GM18873 (cell line): ENCODE data around the gene HUWE1.

Experiments used
- ATAC-seq: cut with Tn5 transposase; IDR thresholded peaks from one replicate; pipeline ENCODE4 v1.9.1; 2021; ENCODE audit warnings: mild to moderate bottlenecking, moderate library complexity, moderate number of reproducible peaks; ENCODE audit not compliant: unreplicated experiment, low FRiP score

The HUWE1 gene

GRCh38 chrX:53694642-53695041 is 8.1 kb upstream of the HUWE1 start:
- ATAC-seq = no peak

- ATAC-seq = no peak
Measured at GRCh38 chrX:53688300-53688699, 1.8 kb upstream of the HUWE1 start.

- ATAC-seq = no peak
Measured at GRCh38 chrX:53685711-53686110, 808 bp downstream of the HUWE1 start.

GRCh38 chrX:53684415-53685192 is 1.9 kb downstream of the HUWE1 start:
- ATAC-seq = peak; percentile 74

GRCh38 chrX:53683556-53684414 is 2.7 kb downstream of the HUWE1 start:
- no peak for ATAC-seq

- ATAC-seq = no peak
Measured at GRCh38 chrX:53682885-53683555, 3.5 kb downstream of the HUWE1 start.

GRCh38 chrX:53681661-53682060 is 4.9 kb downstream of the HUWE1 start:
- ATAC-seq = no peak

GRCh38 chrX:53678667-53679066 is 7.9 kb downstream of the HUWE1 start:
- no peak for ATAC-seq

GRCh38 chrX:53677286-53677685 is 9.2 kb downstream of the HUWE1 start:
- no peak for ATAC-seq

GRCh38 chrX:53674581-53674980 is 11.9 kb downstream of the HUWE1 start:
- ATAC-seq = no peak

GRCh38 chrX:53669258-53669657 is 17.3 kb downstream of the HUWE1 start:
- no peak for ATAC-seq

- ATAC-seq = no peak
Measured at GRCh38 chrX:53666171-53666570, 20.3 kb downstream of the HUWE1 start.

GRCh38 chrX:53660004-53660403 is 26.5 kb downstream of the HUWE1 start:
- ATAC-seq = no peak

GRCh38 chrX:53659039-53659438 is 27.5 kb downstream of the HUWE1 start:
- no peak for ATAC-seq

GRCh38 chrX:53656845-53657244 is 29.7 kb downstream of the HUWE1 start:
- no peak for ATAC-seq

- ATAC-seq = no peak
Measured at GRCh38 chrX:53654376-53654775, 32.1 kb downstream of the HUWE1 start.

GRCh38 chrX:53644751-53645150 is 41.8 kb downstream of the HUWE1 start:
- no peak for ATAC-seq

- no peak for ATAC-seq
Measured at GRCh38 chrX:53642337-53642736, 44.2 kb downstream of the HUWE1 start.

- ATAC-seq = no peak
Measured at GRCh38 chrX:53639257-53639656, 47.3 kb downstream of the HUWE1 start.

GRCh38 chrX:53637479-53637878 is 49.0 kb downstream of the HUWE1 start:
- no peak for ATAC-seq

GRCh38 chrX:53631156-53631555 is 55.4 kb downstream of the HUWE1 start:
- ATAC-seq = no peak
